Activated T-cell treated with anti-CD3 and anti-CD28 coated beads, Interleukin-2, amount 50 U/mL, for 24 hours (primary cell): Measurements from ENCODE around the gene ATG4A.
A peak's percentile ranks its signal among the peaks of the same experiment; 100 is the strongest.

Experiments used
- DNase-seq: peaks from one replicate; pipeline ENCODE4 v3.0.0-alpha.2; 2020
- H3K27ac Mint-ChIP-seq: 2 replicates; pipeline ENCODE4 v1.8.0; 2020; ENCODE audit warnings: mild to moderate bottlenecking, mixed read lengths
- H3K27me3 Mint-ChIP-seq: 2 replicates; pipeline ENCODE4 v1.8.0; 2020; ENCODE audit warnings: mixed read lengths
- H3K36me3 Mint-ChIP-seq: 2 replicates; pipeline ENCODE4 v1.8.0; 2020; ENCODE audit warnings: low read depth, mixed read lengths
- H3K4me1 Mint-ChIP-seq: 2 replicates; pipeline ENCODE4 v1.8.0; 2020; ENCODE audit warnings: low read depth, mixed read lengths
- H3K4me3 Mint-ChIP-seq: 2 replicates; pipeline ENCODE4 v1.8.0; 2020; ENCODE audit warnings: mild to moderate bottlenecking, moderate library complexity, mixed read lengths
- H3K9me3 Mint-ChIP-seq: 2 replicates; pipeline ENCODE4 v1.8.0; 2020; ENCODE audit warnings: mixed read lengths

Gene ATG4A

GRCh38 chrX:108091264-108091877 is at the start of gene ATG4A, which contains the start of gene PSMD10:
ATG4A (plus strand) TSS chrX:108091778; CDS start chrX:108091827, 49 bp downstream.
PSMD10 (minus strand) TSS chrX:108091542; CDS start chrX:108091520, 22 bp downstream.
- H3K36me3 Mint-ChIP-seq, result peaks cover 13% of the 10 kb centered on the region
- no peak within 1 kb of the TSS for H3K4me3 Mint-ChIP-seq
- peak; percentile 86 for DNase-seq
- no peaks in the 10 kb centered on the region for H3K9me3 Mint-ChIP-seq
- peaks cover 15% of the 10 kb centered on the region for H3K4me1 Mint-ChIP-seq
- no peak within 1 kb of the TSS for H3K27ac Mint-ChIP-seq
- H3K27me3 Mint-ChIP-seq, result no peaks in the 10 kb centered on the region

DNA sequence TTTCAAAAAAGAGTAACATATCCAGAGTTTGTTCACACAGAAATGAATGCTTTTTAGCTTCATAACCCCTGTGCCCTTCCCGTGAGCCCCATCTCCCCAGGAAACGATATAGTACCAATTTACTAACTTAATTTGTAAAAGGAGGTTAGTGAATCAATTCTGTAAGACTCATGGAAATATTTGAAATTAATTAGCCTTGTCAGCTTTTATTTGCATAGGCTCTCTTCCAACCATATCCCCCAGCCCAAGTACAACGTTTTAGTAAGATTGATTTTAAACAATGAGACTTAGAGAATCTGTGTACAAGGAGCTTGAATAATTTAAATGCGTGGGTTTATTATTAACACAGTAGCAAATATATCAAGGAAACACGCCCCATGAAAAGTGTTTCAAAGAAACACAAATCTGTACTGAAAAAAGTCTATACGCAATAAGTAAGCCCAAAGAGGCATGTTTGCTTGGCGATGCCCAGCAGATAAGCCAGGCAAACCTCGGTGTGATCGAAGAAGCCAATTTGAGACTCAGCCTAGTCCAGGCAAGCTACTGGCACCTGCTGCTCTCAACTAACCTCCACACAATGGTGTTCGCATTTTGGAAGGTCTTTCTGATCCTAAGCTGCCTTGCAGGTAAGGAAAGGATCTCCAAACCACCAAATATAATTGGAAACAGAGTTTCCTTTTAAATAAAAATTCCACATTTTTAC is 46.9 kb upstream of the ATG4A start, which contains the start of gene VSIG1:
TSS of gene VSIG1 (plus strand) at position 512 of the 703 bp plus-strand sequence. CDS start at position 578, 66 bp downstream.
- no peaks in the 10 kb centered on the region for H3K9me3 Mint-ChIP-seq

DNA sequence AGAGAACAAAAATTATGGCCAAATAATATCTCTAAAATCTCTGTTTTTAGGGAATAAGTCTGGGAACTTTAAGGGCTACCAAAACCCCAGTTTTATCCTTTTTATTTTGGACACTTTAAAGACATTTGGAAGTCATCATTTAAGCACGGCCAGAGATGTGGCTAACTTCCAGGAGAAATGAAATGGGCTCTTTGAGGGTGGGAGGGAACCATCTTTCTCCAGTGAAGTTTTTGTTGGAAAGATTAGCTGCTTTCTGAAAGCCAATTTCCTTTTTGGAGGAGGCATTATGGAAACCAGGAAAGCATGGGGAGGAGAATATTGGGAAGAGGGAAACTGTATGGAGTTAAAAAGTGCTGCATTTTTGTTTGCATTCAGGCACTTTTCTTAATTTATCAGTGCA is 41.9 kb upstream of the ATG4A start:
- no peak overlapping the region for H3K4me3 Mint-ChIP-seq
- H3K27me3 Mint-ChIP-seq, result peaks cover 43% of the 10 kb centered on the region
- no peak for DNase-seq
- H3K36me3 Mint-ChIP-seq, result no peaks in the 10 kb centered on the region
- no peaks in the 10 kb centered on the region for H3K9me3 Mint-ChIP-seq
- H3K27ac Mint-ChIP-seq, result no peak overlapping the region
- peaks cover 14% of the 10 kb centered on the region for H3K4me1 Mint-ChIP-seq

More for the DNA sequence above, 46.9 kb upstream of the ATG4A start, which contains the start of gene VSIG1:
- H3K36me3 Mint-ChIP-seq, result no peaks in the 10 kb centered on the region
- no peak within 1 kb of the TSS for H3K27ac Mint-ChIP-seq
- H3K4me3 Mint-ChIP-seq, result no peak within 1 kb of the TSS
- DNase-seq, result no peak
- H3K27me3 Mint-ChIP-seq, result peaks cover 29% of the 10 kb centered on the region
- peaks cover 9% of the 10 kb centered on the region for H3K4me1 Mint-ChIP-seq

GRCh38 chrX:108053218-108053617 is 38.4 kb upstream of the ATG4A start:
- H3K27ac Mint-ChIP-seq, result no peak overlapping the region
- H3K36me3 Mint-ChIP-seq, result no peaks in the 10 kb centered on the region
- H3K27me3 Mint-ChIP-seq, result peaks cover 53% of the 10 kb centered on the region
- no peak overlapping the region for H3K4me3 Mint-ChIP-seq
- H3K9me3 Mint-ChIP-seq, result no peaks in the 10 kb centered on the region
- peaks cover 11% of the 10 kb centered on the region for H3K4me1 Mint-ChIP-seq
- no peak for DNase-seq

DNA sequence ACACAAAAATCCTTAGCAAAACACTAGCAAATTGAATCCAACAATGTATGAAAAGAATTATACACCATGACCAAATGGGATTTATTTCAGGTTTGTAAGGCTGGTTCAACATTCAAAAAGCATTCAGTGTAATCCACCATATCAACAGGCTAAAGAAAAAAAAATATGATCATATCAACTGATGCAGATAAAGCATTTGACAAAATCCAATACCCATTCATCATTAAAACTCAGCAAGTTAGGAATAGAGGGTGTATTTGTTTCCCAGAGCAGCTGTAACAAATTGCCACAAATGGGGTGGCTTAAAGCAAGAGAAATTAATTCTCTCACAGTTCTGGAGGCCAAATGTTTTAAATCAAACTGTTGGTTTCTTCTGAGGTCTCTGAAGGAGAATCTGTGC is 36.0 kb upstream of the ATG4A start:
- Mint-ChIP-seq H3K9me3 (no peaks in the 10 kb centered on the region), H3K4me1 (peaks cover 11% of the 10 kb centered on the region), H3K4me3 (no peak overlapping the region), H3K36me3 (peaks cover 6% of the 10 kb centered on the region), H3K27me3 (peaks cover 42% of the 10 kb centered on the region), H3K27ac (no peak overlapping the region)
- no peak for DNase-seq

DNA sequence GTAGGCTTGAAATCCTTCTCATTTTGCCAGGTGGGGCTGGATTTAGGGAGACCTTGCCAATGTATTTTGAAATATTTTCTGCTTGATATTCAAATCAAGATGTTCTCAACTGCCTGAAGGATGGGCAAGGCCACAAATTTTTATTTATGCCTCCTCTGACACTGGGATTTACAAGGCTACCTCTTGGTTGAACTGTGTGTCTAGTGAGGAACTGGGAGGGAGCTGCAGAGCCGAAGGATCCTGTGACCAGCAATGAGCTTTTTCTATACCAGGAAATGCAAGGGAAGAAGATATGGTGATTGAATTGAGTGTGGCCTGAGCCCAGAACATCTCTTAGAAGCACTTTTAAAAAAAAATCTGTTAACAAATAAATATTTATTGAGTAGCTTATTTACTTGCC is 31.8 kb upstream of the ATG4A start:
- Mint-ChIP-seq H3K4me3 (no peak overlapping the region), H3K27ac (no peak overlapping the region), H3K27me3 (peaks cover 33% of the 10 kb centered on the region), H3K36me3 (peaks cover 9% of the 10 kb centered on the region), H3K9me3 (no peaks in the 10 kb centered on the region), H3K4me1 (peaks cover 4% of the 10 kb centered on the region)
- no peak for DNase-seq

GRCh38 chrX:108064001-108064400 is 27.6 kb upstream of the ATG4A start:
- no peak for DNase-seq
- no peaks in the 10 kb centered on the region for H3K9me3 Mint-ChIP-seq
- H3K27me3 Mint-ChIP-seq, result peaks cover 33% of the 10 kb centered on the region
- H3K4me1 Mint-ChIP-seq, result peaks cover 7% of the 10 kb centered on the region
- no peak overlapping the region for H3K27ac Mint-ChIP-seq
- no peak overlapping the region for H3K4me3 Mint-ChIP-seq
- peaks cover 7% of the 10 kb centered on the region for H3K36me3 Mint-ChIP-seq

DNA sequence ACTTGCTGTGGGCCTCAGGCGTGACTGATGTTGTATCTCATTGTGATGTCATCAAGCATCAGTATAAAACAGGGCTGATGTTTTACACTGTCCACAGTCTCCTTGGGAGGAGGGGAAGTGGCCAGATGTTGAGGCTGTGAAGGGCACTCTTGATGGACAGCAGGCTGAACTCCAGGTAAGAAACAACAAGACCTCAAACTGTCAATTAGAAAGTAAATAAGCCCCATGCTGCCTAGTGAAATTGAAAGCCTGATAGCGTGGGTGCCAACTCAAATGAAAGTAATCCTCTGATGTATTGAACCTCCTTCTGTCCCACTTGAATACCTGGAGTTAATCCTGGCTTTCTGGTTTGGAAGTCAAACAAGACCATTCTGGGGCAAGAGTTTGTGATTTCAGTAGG is 27.0 kb upstream of the ATG4A start:
- peaks cover 35% of the 10 kb centered on the region for H3K27me3 Mint-ChIP-seq
- no peaks in the 10 kb centered on the region for H3K9me3 Mint-ChIP-seq
- no peak overlapping the region for H3K4me3 Mint-ChIP-seq
- peaks cover 7% of the 10 kb centered on the region for H3K4me1 Mint-ChIP-seq
- DNase-seq, result no peak
- H3K27ac Mint-ChIP-seq, result no peak overlapping the region
- H3K36me3 Mint-ChIP-seq, result peaks cover 5% of the 10 kb centered on the region

GRCh38 chrX:108068121-108068520 is 23.5 kb upstream of the ATG4A start:
- Mint-ChIP-seq H3K9me3 (no peaks in the 10 kb centered on the region), H3K36me3 (peaks cover 2% of the 10 kb centered on the region), H3K27me3 (peaks cover 30% of the 10 kb centered on the region), H3K27ac (no peak overlapping the region), H3K4me1 (peaks cover 13% of the 10 kb centered on the region), H3K4me3 (no peak overlapping the region)
- DNase-seq, result no peak

- no peaks in the 10 kb centered on the region for H3K9me3 Mint-ChIP-seq
- peaks cover 25% of the 10 kb centered on the region for H3K27me3 Mint-ChIP-seq
- no peaks in the 10 kb centered on the region for H3K36me3 Mint-ChIP-seq
- H3K4me3 Mint-ChIP-seq, result no peak overlapping the region
- DNase-seq, result no peak
- H3K4me1 Mint-ChIP-seq, result peaks cover 8% of the 10 kb centered on the region
- H3K27ac Mint-ChIP-seq, result no peak overlapping the region
Observed at GRCh38 chrX:108070891-108071290, 20.7 kb upstream of the ATG4A start.

DNA sequence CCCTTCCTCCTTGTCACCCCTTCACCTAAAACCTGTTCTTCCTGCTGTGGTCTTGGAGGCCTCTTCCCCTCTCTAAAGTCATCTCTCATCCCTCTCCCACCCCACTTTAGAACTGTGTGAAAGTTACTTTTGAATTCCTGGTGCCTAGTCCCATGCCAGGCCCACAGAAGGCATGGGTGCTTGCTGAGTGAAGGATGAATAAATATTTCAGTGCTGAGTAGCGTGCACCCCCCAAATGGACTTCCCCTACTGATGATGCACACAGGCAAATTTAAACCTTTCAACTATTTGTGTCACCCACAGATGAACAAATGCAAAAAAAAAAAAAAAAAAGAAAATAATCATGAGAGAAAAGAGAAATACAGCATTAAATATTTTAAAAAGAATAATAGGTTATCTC is 20.0 kb upstream of the ATG4A start:
- no peaks in the 10 kb centered on the region for H3K9me3 Mint-ChIP-seq
- no peaks in the 10 kb centered on the region for H3K36me3 Mint-ChIP-seq
- no peak overlapping the region for H3K27ac Mint-ChIP-seq
- DNase-seq, result no peak
- H3K4me1 Mint-ChIP-seq, result peaks cover 8% of the 10 kb centered on the region
- no peak overlapping the region for H3K4me3 Mint-ChIP-seq
- H3K27me3 Mint-ChIP-seq, result peaks cover 25% of the 10 kb centered on the region

GRCh38 chrX:108072746-108073145 is 18.8 kb upstream of the ATG4A start:
- H3K27me3 Mint-ChIP-seq, result peaks cover 18% of the 10 kb centered on the region
- no peak overlapping the region for H3K27ac Mint-ChIP-seq
- no peak overlapping the region for H3K4me3 Mint-ChIP-seq
- no peaks in the 10 kb centered on the region for H3K9me3 Mint-ChIP-seq
- no peak for DNase-seq
- H3K4me1 Mint-ChIP-seq, result peaks cover 8% of the 10 kb centered on the region
- no peaks in the 10 kb centered on the region for H3K36me3 Mint-ChIP-seq

GRCh38 chrX:108081110-108081509 is 10.5 kb upstream of the ATG4A start:
- H3K9me3 Mint-ChIP-seq, result no peaks in the 10 kb centered on the region
- no peak for DNase-seq
- peaks cover 11% of the 10 kb centered on the region for H3K36me3 Mint-ChIP-seq
- peaks cover 9% of the 10 kb centered on the region for H3K27me3 Mint-ChIP-seq
- H3K27ac Mint-ChIP-seq, result no peak overlapping the region
- no peak overlapping the region for H3K4me3 Mint-ChIP-seq
- H3K4me1 Mint-ChIP-seq, result no peaks in the 10 kb centered on the region

GRCh38 chrX:108087792-108088191 is 3.8 kb upstream of the ATG4A start:
- H3K4me1 Mint-ChIP-seq, result peaks cover 12% of the 10 kb centered on the region
- DNase-seq, result no peak
- no peak overlapping the region for H3K4me3 Mint-ChIP-seq
- peaks cover 27% of the 10 kb centered on the region for H3K36me3 Mint-ChIP-seq
- H3K27me3 Mint-ChIP-seq, result peaks cover 3% of the 10 kb centered on the region
- H3K9me3 Mint-ChIP-seq, result no peaks in the 10 kb centered on the region
- H3K27ac Mint-ChIP-seq, result no peak overlapping the region

DNA sequence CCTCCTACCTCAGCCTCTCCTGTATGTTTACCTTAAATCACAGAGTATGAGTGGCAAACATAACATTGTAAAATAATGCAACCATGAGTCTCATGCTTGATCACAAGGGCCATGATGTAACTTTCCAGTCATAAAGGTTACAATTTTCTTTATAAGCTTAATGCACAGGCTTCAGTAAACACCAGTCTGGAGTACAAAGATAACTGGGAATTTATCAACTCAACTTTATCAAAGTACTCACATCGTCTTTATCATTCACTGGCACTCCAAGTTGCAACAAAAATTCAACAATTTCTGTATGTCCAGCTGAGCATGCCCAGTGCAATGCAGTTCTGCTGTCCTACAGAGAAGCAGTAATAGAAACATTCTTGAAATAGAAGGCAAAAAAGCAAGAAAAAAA is 3.1 kb upstream of the ATG4A start:
- Mint-ChIP-seq H3K9me3 (no peaks in the 10 kb centered on the region), H3K27me3 (peaks cover 3% of the 10 kb centered on the region), H3K27ac (no peak overlapping the region), H3K4me3 (no peak overlapping the region), H3K4me1 (peaks cover 15% of the 10 kb centered on the region), H3K36me3 (peaks cover 27% of the 10 kb centered on the region)
- no peak for DNase-seq
